ENCODE data around the gene MRPL23.

The MRPL23 gene

DNA sequence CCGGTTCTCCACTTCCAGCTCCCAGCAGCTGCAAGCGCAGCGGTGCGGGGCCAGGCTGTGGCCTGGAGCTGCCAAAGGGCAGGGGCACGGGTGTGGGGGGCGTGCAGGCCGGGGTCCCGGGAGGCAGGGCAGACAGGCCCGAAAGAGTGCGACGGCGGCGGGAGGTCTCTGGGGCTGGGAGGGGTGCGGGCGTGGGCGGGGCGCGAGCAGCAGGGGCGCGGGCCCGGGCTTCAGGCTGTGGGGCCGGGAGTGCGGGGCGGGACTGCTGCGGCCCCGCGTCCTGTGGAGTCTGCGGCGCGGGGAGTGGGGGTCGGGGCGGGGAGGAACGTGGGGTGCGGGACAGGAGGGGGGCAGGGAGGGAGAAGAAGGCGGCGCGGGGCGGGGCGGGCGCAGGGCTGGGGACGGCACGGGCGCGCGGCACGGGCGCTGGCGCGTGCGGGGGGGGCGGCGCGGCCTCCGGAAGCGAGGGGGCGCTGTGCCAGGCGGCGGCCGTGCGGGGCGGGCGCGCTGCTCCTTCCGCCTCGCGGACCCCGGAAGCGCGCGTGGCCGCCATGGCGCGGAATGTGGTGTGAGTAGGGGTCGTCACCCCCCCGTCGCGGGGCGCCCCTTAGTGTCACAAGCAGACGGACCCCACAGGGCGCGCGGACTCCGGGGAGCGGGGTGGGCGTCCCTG is at the start of gene MRPL23:
MRPL23 (plus strand) TSS at position 521 of the 673 bp plus-strand sequence; CDS start at position 552, 31 bp downstream.
- Mint-ChIP-seq H3K36me3 (ENCODE audit: low read depth) (no peaks in the 10 kb centered on the region), H3K27ac (no peak within 1 kb of the TSS), H3K27me3 (no peaks in the 10 kb centered on the region), H3K9me3 (no peaks in the 10 kb centered on the region), H3K4me1 (ENCODE audit: low read depth) (no peaks in the 10 kb centered on the region), H3K4me3 (no peak within 1 kb of the TSS)
- no peak for DNase-seq

DNA sequence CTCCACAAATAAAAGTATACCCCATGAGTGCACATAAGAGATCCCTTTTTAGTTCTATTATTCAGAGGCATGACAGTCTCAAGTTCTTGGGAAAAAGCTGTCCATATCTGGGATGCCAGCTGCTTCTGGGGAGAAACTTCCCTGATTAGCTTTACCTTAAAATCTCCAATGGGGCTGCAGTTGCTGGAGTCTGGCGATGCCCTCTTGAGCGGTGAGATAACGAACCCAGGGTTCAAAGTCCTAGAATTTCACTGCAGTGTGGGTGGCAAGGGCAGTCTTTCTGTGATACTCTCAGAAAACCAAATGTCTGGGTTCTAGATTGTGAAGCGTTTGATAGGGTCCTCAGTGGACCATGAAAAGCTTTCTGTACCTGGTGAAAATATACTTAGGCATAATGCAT is 48.0 kb upstream of the MRPL23 start:
- Mint-ChIP-seq H3K4me1 (ENCODE audit: low read depth) (no peaks in the 10 kb centered on the region), H3K27ac (no peak overlapping the region), H3K4me3 (no peak overlapping the region), H3K36me3 (ENCODE audit: low read depth) (no peaks in the 10 kb centered on the region), H3K9me3 (no peaks in the 10 kb centered on the region), H3K27me3 (peaks cover 7% of the 10 kb centered on the region)
- no peak for DNase-seq

DNA sequence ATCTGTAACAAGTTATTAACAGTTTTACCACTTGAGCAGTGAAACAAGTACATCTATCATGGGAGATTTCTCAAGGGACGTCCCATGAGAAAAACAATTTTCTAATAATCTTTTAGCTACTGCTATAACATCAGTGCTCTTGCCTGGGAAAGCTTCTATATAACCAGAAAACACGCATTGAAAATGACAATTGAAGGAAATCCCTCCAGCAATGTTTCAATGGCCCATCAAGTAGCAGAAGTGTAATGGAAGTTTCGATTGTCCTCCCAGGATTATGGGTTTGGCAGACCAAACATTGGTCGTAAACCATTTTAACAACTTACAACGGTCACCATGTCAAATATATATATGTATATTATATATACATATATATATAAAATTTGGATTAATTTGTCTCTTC is 47.4 kb upstream of the MRPL23 start:
- Mint-ChIP-seq H3K4me3 (no peak overlapping the region), H3K27ac (no peak overlapping the region), H3K9me3 (no peaks in the 10 kb centered on the region), H3K27me3 (peaks cover 7% of the 10 kb centered on the region), H3K4me1 (ENCODE audit: low read depth) (no peaks in the 10 kb centered on the region), H3K36me3 (ENCODE audit: low read depth) (no peaks in the 10 kb centered on the region)
- no peak for DNase-seq

DNA sequence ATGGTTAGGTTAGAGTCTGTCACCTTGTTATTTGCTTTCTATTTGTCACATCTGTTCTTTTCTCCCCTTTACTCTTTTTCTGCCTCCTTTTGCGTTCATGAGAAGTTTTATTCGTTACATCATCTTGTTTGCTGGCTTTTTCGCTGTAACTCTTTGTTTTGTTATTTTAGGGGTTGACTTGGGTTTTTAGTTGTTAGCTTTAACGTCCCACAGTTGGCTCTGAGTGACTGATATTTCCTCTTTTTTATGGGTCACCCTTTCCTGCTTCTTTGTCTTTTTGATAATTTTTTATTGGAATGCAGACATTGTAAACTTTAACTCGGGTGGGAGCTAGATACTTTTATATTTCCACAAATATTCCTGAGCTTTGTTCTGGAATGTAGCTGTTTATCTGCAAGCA is 41.0 kb upstream of the MRPL23 start:
- Mint-ChIP-seq H3K27me3 (no peaks in the 10 kb centered on the region), H3K4me1 (ENCODE audit: low read depth) (no peaks in the 10 kb centered on the region), H3K4me3 (no peak overlapping the region), H3K27ac (no peak overlapping the region), H3K36me3 (ENCODE audit: low read depth) (no peaks in the 10 kb centered on the region), H3K9me3 (no peaks in the 10 kb centered on the region)
- no peak for DNase-seq

DNA sequence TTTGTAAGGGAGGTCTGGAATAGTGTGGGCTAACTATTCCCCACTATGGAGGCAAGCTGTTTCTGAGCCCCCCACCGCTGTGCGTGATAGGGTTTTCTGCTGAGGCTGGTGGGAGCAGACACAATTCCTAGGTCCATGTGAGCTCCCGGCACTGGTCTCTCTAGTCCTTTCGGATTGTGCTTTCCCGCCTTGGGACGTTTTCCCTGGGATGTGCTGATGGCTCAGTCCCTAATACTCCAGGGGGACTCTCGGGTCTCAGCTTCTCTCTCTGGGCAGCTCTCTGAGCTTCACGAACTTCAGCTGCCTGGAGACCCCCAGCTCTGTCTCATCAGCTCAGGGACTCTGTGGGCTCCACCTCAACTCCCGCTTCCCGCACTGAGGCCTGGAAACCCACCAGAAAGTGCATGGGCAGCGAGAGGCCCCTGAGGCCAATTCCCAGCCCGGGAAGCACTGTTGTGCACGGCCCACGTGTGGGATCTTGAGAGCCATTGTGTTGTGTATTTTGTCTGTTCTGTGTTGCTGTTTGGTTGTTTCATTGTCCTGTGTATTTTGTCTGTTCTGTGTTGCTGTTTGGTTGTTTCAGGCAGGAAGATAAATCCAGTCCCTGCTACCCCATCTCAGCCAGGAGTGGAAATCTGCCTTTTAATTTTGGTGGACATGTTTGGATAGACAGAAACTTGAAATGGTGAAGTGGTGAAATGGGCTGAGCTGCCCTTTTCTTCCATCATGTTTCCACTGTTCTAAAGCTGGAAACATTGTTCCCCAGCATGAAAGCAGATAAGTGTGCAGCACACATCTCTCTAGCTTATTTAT is 40.3 kb upstream of the MRPL23 start:
- Mint-ChIP-seq H3K9me3 (no peaks in the 10 kb centered on the region), H3K36me3 (ENCODE audit: low read depth) (no peaks in the 10 kb centered on the region), H3K27me3 (no peaks in the 10 kb centered on the region), H3K4me1 (ENCODE audit: low read depth) (no peaks in the 10 kb centered on the region), H3K4me3 (no peak overlapping the region), H3K27ac (no peak overlapping the region)
- no peak for DNase-seq

DNA sequence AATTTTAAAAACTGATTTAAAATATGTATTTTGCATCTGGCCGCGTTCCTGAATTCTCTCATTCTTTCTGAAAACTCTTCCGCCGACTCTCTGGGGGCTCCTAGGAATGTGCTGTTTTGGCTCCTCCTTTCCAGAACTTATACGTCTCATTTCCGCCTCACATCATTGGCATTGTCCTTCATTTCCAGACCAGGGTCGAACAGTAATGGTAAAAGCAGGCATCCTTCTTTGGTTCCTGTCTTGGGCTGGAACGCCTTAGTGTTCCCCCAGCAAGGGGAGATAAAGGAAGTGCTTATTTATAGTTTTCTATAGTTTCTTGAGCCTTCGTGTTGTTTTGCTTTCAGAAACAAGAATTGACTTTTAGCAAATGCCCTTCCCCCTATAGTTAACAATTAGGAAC is 38.5 kb upstream of the MRPL23 start:
- DNase-seq, result no peak
- no peak overlapping the region for H3K4me3 Mint-ChIP-seq
- H3K27me3 Mint-ChIP-seq, result no peaks in the 10 kb centered on the region
- H3K4me1 Mint-ChIP-seq (ENCODE audit: low read depth), result no peaks in the 10 kb centered on the region
- H3K36me3 Mint-ChIP-seq (ENCODE audit: low read depth), result no peaks in the 10 kb centered on the region
- H3K9me3 Mint-ChIP-seq, result no peaks in the 10 kb centered on the region
- no peak overlapping the region for H3K27ac Mint-ChIP-seq

DNA sequence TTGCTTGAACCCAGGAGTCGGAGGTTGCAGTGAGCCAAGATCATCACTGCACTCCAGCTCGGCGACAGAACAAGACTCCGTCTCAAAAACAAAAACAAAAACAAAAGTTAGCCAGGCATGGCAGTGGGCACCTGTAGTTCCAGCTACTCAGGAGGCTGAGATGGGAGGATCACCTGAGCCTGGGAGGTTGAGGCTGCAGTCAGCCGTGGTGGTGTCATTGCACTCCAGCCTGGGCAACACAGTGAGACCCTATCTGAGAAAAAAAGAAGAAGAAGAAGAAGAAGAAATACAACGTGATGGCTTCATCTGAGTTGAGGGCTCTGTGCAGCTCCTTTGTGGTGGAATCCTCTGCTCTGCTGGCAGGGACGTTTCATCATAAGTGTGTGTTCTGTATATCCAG is 37.6 kb upstream of the MRPL23 start:
- no peak overlapping the region for H3K4me3 Mint-ChIP-seq
- no peaks in the 10 kb centered on the region for H3K4me1 Mint-ChIP-seq (ENCODE audit: low read depth)
- DNase-seq, result no peak
- H3K9me3 Mint-ChIP-seq, result no peaks in the 10 kb centered on the region
- no peak overlapping the region for H3K27ac Mint-ChIP-seq
- H3K36me3 Mint-ChIP-seq (ENCODE audit: low read depth), result no peaks in the 10 kb centered on the region
- H3K27me3 Mint-ChIP-seq, result no peaks in the 10 kb centered on the region

DNA sequence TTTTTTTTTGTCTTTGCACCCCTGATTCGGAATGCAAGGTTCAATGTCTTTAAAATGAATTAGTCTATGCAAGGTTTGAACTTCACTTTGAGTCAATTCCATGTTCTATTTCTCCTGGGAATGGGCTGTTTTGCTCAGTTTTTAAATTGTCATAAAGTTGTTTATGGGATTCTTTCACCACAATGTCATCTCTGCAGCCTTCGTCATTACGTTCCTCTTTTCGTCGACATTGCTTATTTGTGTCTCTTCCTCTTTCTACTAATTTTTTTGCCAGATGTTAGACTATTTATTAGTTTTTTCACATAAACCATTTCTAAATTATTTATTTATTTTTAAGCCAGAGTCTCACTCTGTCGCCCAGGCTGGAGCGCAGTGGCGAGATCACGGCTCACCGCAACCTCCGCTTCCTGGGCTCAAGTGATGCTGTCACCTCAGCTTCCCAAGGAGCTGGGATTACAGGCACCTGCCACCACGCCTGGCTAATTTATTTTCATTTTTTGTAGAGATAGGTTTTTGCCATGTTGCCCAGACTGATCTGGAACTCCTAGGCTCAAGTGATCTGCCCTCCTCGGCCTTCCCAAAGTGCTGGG is 34.7 kb upstream of the MRPL23 start:
- DNase-seq, result no peak
- Mint-ChIP-seq H3K9me3 (no peaks in the 10 kb centered on the region), H3K36me3 (ENCODE audit: low read depth) (no peaks in the 10 kb centered on the region), H3K27ac (no peak overlapping the region), H3K27me3 (peaks cover 7% of the 10 kb centered on the region), H3K4me3 (no peak overlapping the region), H3K4me1 (ENCODE audit: low read depth) (peaks cover 9% of the 10 kb centered on the region)

DNA sequence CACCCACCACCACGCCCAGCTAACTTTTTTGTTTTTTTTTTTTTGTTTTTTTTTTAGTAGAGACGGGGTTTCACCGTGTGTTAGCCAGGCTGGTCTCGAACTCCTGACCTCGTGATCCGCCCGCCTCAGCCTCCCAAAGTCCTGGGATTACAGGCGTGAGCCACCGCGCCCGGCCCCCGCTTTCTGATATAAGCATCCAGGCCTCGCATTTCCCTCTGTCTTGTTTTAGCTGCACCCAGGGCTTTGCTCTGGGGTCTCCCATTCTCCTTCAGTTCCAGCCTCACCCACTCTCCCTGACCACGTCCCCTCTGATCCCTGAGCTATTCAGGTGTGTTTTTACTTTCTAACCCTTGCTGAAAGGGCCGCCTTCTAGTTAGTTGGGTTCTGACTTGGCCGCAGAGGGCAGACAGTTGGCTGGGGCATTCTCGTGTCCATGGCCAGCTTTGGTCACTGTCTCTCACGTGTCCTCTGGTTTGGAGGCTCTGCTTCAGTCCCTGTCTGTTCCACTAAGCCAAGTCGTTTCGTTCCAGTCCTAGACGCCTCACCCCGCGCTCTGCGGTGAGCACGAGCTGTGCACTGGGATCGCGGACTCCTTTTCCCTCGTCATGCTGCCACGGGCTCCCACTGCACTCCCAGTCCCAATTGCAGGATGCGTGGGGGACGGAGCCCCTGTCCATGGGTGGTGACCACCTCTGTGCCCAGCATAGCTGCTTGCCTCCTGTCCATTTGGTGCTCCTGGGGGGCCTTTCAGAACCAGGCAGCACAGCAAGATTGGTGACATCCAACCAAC is 33.7 kb upstream of the MRPL23 start:
- H3K4me3 Mint-ChIP-seq, result no peak overlapping the region
- no peak overlapping the region for H3K27ac Mint-ChIP-seq
- no peaks in the 10 kb centered on the region for H3K36me3 Mint-ChIP-seq (ENCODE audit: low read depth)
- H3K4me1 Mint-ChIP-seq (ENCODE audit: low read depth), result peaks cover 10% of the 10 kb centered on the region
- DNase-seq, result no peak
- peaks cover 7% of the 10 kb centered on the region for H3K27me3 Mint-ChIP-seq
- H3K9me3 Mint-ChIP-seq, result no peaks in the 10 kb centered on the region

DNA sequence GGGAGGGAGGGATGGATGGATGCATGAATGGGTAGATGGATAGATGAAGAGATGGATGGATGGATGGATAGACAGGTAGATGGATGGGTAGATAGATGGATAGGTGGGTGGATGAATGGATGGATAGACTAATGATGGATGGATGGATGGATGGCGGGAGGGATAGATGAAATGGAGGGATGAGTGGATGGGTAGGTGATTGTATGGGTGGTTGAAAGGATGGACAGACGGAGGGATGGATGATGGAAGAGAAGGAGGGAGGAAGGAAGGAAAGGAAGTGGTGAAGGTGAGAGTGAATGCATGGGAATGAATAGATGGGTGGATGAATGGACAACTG is 31.4 kb upstream of the MRPL23 start:
- Mint-ChIP-seq H3K4me1 (ENCODE audit: low read depth) (peaks cover 11% of the 10 kb centered on the region), H3K36me3 (ENCODE audit: low read depth) (no peaks in the 10 kb centered on the region), H3K27ac (no peak overlapping the region), H3K4me3 (no peak overlapping the region), H3K9me3 (no peaks in the 10 kb centered on the region), H3K27me3 (peaks cover 7% of the 10 kb centered on the region)
- no peak for DNase-seq

DNA sequence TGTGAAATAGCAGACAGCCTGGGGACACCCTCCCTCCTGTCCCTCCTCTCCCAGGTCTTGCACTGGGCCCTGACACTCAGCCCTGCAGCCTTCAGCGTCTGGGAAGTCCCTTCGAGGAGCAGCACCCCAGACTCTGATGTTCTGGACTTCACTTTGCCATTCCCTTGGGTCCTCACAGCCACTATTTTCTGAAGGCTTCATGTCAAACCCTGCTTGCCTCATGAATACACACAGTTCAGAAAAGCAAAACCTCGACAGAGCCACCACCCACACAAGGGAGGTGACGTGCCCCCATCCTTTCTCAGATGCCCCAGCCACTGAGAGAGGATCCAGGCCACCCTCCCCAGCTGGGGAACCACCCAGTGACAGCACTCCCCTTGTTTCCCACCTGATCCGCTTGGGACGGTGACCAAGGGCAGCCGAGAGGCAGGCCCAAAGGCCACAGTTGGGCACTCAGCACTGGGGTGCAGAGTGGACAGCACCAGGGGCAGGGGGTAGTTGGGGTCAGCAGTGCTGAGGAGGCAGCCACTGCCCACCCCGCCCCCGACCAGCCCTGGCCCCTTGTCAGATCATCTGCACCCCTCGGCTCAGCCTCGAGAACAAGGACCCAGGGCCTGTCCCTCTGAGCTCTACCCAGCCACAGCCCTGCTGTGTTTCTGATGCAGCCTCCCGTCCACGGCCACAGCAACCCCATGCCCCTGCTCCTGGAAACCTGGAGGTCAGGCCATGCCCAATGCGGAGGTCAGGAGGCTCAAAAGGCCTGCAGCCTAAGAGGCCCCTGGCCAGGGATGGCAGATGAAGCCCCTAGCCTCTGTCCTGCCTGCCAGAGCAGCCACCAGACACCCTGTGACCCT is 30.8 kb upstream of the MRPL23 start:
- no peaks in the 10 kb centered on the region for H3K36me3 Mint-ChIP-seq (ENCODE audit: low read depth)
- H3K27ac Mint-ChIP-seq, result no peak overlapping the region
- H3K4me3 Mint-ChIP-seq, result no peak overlapping the region
- no peak for DNase-seq
- peaks cover 7% of the 10 kb centered on the region for H3K27me3 Mint-ChIP-seq
- peaks cover 11% of the 10 kb centered on the region for H3K4me1 Mint-ChIP-seq (ENCODE audit: low read depth)
- no peaks in the 10 kb centered on the region for H3K9me3 Mint-ChIP-seq

DNA sequence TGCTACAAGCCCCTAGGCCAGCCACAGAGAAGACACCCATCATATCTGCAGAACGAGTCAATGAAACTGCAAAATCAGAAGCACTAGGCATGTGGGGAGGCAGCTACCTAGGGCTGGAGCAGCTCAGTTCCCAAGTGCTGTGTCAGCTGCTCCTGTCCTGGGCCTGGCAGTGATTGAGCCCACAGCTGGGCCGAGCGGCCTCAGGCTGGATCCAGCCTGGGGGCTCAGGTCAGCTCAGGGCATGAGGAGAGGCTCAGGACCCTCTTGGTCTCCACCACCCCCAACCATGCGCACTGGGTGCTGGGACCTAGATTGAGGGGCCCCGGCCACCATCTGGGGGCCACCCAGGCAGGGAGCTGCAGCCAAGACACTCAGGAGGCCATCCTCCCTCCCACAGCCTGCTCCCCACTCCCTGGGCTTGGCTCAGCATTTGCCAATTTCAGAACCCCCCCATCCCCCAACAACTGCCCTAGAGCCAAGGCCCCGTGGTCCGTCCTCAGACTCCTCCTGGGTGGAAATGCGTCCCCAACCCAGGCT is 30.1 kb upstream of the MRPL23 start:
- no peak overlapping the region for H3K27ac Mint-ChIP-seq
- H3K4me1 Mint-ChIP-seq (ENCODE audit: low read depth), result peaks cover 11% of the 10 kb centered on the region
- peaks cover 7% of the 10 kb centered on the region for H3K27me3 Mint-ChIP-seq
- no peaks in the 10 kb centered on the region for H3K36me3 Mint-ChIP-seq (ENCODE audit: low read depth)
- no peak for DNase-seq
- no peak overlapping the region for H3K4me3 Mint-ChIP-seq
- no peaks in the 10 kb centered on the region for H3K9me3 Mint-ChIP-seq

DNA sequence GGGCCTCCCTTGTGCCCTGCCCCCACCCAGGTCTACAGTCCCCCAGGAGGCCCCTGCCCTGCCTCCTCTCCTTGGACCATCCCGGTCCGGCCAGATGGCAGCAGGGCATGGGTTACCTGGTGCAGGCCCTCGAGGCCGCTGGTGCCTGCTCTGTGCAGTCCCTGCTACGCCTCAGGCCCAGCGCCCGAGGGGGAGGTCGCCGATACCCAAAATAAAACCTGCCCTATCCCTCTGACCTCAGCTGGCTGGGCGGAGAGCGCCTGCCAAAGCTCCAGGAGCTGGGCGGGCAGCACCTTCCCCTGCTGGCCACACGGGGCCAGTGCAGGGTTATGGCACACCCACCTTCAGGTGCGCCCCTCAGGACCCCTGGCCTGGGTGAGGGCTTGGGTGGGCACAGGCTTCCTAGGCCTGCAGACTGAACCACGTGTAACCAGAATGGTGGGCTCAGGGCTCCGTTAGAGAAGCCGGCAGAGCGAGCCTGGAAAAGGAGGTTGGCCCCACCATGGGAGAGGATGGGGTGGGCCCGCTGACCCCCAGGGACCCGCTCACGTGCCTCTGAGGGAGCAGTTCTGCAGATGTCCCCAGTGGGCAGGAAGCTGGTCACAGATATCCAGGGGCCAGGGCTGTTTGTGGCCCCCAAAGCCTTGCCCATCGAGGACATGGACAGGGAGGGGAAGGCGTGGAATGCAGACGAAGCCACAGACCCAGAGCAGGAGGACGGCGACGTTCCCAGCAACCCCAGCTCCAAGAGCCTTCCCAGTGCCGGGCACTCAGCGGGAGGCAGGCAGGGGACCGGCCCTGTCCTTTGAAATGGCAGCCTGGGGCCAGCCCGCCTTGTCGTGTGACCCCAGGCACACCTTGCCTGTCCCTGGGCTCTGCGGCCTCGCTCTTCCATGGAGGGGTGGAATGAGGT is 29.4 kb upstream of the MRPL23 start:
- Mint-ChIP-seq H3K27ac (no peak overlapping the region), H3K4me1 (ENCODE audit: low read depth) (peaks cover 11% of the 10 kb centered on the region), H3K36me3 (ENCODE audit: low read depth) (no peaks in the 10 kb centered on the region), H3K4me3 (no peak overlapping the region), H3K9me3 (no peaks in the 10 kb centered on the region), H3K27me3 (peaks cover 7% of the 10 kb centered on the region)
- no peak for DNase-seq
